Activated CD4-positive, CD25-positive, alpha-beta regulatory T cell treated with anti-CD3 and anti-CD28 coated beads, Interleukin-2, amount 50 U/mL, for 72 hours (primary cell): ENCODE results near the gene CDH4.

Source experiments
- DNase-seq: peaks from one replicate; pipeline ENCODE4 v3.0.0; 2021

The CDH4 gene

DNA sequence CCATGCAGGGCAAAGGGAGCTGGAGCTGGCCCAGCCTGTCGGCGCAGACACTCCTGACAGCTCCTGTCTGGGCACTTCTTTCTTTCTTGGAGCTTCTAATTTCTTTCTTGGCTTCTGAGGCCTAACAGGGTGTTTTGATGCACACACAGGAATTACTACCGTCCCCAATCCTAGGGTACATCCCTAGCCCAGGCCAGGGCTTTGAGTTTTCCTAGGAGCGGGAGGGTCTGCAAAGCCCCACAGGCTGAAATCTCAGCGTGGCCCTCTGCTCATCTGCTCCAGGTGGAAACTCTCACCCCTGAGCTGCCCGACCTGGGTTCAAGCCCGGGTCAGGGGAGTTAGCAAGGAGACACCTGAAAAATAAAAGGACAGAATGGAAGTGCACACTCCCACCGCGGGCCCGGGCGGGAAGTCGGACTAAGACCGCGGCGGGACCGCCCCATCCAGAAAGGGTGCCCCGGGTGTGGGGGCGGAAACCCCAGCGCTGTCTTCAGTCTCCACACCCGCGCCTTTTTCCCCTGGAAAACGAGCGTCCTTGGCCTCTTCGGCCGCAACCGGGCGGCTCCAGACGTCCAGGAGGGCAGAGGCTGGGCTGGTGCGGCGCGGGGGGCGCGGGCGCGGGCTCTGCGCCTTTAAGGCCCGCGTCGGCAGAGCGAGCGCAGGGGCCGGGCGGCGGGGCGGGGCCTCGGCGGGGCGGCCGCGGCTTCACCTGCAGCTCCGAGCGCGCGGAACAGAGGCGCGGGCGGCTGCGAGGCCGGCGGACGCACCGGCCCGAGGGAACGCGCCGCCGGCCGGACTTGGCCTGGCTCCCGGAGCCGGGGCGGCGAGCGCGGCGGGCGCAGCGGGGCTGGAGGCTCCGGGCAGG is at the start of gene CDH4:
Gene CDH4 (plus strand): TSS at position 733 of the 865 bp plus-strand sequence.
- no peak for DNase-seq

DNA sequence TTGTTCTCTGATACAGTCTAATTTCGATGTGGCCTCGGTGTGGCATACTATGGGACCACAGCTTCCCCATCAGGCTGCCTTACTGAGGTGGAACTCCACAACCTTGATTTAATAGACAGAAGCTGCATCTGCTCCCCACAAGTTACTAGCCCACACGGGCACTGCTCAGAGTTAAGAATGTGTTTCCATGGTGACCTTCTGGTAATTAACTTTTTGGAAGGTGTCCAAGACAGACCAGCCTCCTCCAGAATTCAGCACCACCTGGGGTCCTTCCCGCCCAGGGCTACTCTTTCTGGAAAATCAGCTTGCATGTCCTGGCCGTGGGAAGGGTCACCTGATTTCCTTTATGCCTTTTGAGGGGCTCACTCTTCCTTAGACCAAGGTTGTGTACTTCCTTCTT is 48.7 kb upstream of the CDH4 start:
- no peak for DNase-seq

DNA sequence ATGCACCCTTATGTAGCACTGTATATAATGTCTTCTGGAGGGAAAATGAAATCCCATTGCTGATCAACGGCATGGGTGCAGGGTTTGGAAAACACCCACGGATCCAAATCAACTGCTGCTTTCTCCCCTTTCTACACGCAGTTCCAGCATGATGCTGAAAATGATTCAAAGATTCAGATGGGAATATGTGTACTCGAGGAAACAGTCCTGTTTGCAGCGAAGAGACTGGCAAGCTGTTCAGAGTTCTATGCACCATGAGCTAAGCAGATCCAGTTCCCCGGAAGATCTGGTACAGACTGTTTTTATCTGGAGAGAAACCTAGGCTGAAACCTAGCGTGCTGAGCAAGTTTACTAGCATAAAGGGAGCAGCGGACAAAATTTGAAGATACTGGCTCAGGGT is 47.9 kb upstream of the CDH4 start:
- no peak for DNase-seq

DNA sequence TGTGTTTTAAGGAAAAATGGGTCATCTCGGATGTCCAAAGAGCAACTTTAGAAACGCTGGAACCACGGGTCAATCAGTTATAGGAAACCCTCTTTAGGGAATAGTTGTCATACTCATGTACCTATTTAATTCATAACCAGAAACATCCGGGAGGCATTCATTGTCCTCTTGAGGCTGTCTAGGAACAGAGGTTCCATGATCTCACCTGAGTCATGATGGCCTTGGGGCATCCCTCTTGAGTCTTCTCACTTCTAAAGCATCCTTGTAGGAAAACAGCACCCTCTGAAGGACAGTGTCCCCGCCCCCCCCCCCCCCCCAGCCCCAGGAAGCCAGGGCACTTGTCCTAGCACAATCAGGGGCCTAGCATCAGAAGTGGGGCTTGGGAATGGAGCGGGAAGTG is 46.3 kb upstream of the CDH4 start:
- no peak for DNase-seq

DNA sequence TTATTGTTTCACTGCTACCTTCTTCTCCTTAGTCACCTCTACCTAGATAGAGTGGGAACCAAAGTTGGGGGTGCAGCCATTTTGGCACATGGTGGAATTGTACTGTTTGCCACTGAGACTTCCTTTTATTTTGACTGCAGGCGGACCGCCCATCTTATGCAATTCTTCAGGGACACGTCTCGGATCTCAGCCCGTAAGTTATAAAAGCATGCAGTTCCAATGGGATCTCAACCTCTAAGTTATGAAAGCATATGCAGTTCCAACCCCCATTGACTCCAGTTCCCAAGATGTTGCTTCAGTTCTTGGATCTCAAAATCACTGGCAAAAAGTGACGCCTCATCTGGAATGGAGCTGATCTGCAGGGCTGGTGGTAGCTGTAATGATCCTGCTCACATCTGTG is 41.2 kb upstream of the CDH4 start:
- no peak for DNase-seq

DNA sequence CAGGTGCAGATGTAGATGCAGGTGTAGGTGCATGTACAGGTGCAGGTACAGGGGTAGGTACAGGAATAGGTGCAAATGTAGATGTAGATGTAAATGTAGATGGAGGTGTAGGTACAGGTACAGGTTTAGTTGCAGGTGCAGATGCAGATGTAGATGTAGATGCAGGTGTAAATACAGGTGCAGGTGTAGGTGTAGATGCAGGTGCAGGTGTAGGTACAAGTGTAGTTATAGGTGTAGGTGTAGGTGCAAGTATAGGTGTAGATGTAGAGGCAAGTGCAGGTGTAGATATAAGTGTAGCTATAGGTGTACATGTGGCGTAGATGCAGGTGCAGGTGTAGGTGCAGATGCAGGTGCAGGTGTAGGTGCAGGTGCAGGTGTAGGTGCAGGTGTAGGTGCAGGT is 34.2 kb upstream of the CDH4 start:
- DNase-seq = no peak

DNA sequence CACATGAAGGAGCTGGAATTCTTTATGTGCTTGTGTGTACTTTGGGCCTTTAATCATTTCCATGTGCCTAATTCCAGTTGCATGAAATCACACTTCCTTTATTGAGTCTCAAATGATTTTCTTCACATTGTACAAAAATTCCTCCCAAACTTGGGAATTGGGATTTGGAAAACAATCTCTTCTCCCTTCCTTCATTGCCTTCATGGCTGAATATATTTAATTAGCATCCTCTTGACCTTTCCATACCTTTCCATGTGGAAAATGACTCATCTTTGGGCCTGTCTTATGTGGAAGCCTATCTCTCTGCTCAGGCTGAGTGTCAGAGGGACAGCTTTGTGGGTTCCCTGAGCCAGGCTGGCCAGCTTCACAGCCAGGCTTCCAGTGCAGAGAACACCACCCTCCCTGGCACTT is 33.0 kb upstream of the CDH4 start:
- DNase-seq = no peak

DNA sequence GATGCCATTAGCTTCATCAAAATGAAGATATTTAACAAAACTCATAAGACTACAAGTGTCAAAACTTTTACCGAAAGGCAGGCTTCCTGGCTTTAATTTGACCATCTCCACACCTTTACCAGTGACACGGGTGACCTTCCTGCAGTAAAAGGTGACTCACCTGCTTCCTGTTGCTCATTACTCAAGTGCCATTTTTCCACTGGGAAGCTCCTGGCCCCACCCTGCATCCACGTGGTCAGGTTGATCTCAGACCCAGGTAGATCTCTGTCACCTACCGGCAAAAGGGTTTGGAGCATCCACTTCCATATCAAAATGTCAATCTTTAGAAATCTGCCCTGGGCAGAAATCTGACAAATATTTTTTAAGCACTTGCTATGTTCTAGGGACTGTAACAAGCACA is 31.9 kb upstream of the CDH4 start:
- no peak for DNase-seq

DNA sequence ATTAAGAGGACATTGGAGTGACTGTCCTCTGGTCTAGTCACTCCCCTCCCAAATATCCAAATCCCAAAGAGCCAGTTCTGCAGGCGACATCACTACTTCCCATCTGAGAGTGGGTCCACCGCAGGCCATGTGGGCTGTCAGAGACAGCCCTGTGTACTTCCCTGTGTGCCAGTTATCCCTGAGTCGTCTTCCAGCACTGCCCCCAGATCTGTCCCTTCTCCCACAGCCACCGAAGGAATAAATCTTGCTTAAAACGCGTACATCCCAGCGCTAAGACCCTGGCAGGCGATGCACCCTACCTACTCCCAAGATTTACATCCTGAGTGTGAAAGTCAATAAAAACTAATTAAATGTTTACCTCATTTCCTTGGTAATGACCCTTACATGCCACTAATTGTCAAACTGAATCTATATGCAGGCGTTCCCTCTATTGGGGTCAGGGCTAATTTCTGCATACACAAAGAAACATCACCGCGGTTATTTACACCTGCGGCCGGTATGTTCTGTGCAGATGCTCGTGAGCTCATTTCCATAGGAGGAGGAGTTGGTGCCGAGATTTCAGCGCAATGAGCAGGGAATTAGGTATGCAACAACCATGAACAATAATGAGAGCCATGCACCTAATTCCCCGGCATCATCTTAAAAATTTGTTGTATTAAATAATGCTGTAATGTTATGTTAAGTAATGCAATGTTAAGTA is 31.3 kb upstream of the CDH4 start:
- DNase-seq = no peak

DNA sequence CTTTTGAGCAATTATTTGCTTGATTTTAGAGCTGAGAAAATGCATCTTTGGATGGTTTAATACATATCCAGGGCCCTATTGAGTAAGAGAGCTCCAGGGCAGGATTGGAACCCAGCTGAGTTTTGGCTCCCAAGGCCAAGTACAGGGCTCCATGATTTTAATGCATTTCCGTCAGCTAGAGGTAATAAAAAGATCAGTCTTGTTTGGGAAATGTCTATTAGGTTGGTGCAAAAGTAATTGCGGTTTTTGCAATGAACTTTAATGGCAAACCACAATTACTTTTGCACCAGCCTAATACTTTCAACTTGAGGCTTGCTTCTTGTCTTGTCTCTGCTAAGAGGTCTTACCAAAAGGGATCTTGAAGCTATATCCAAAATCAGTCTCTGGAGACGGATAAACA is 29.4 kb upstream of the CDH4 start:
- DNase-seq = no peak

DNA sequence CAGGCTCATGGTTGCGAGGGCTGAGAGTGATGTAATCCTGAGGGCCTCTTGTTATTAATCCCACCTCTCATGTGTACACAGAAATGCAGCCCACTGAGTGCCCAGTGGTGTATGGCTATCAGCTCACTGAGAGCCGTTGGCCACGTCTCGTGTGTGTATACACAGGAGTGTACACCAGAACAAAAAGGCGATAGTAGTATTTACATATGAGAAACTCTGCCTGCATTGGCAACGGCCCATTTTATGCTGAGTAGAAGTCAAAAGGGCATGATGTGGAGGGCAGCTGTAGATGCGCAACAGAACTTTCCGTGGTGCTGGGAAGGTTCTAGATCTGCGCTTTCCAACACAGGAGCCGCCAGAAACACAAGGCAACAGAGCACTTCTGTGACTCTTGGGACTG is 28.9 kb upstream of the CDH4 start:
- DNase-seq = no peak

DNA sequence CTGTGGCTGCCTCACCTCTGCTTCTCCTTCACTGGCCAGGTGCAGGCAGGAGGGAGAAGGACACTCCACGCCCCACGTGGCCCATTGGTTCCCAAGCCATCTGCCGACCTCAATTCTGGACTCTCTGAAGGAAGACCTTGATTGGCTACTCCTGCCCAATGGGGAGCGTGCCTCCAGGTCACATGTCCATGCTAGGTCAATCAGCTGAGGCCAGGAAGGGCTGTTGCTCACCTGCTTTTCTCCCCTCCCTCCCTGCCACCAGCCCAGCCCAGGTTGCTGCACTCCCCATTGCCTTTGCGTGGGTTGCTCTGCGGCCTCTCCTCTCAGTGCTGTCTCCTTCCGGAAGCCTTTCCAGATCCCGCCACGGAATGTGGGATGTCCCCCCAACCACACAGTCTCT is 21.9 kb upstream of the CDH4 start:
- DNase-seq = no peak

DNA sequence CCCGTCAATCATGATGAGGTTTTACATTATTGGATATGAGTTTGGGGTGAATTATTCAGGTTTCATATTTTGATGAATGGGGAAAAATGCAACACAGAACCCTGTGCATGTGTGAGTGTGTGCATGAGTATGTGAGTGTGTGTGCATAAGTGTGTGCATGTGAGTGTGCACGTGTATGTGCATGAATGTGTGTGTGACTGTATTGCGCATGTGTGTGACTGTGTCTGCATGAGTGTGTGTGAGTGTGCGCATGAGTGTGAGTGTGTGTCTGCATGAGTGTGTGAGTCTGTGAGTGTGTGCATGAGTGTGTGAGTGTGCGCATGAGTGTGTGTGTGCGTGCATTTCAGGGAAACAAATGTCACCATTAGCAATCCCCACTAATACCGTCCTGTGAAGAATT is 18.5 kb upstream of the CDH4 start:
- no peak for DNase-seq

DNA sequence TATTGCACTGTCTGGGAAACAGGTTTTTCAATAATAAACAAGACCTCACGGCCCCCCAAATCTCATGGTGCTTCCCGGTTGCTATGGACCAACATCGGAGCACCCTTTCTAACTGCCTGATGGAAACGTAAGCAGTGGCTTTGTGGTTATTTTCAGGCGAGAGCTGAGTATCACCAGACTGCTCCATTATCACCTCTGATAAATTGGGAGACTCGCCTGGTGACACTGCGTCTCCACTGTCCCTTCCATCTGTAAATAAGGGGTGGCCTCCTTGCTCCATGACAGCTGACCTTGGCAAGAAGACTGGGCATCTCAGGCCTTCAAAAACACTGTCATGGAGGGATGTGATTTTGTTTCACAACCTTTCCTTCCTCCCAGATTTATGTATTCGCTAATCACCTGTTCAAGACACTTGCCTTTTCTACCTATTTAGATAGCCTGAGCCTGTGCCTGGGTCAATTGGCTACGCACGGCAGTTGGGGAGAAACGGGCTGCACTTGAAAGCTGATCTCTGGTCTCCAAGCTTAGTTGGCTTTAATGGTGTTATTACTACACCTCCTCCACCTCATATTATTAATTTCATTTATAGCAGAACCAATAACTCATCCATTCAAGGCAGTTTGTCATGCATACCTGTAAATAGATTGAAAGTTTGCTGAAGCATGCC is 17.7 kb upstream of the CDH4 start:
- DNase-seq = no peak

DNA sequence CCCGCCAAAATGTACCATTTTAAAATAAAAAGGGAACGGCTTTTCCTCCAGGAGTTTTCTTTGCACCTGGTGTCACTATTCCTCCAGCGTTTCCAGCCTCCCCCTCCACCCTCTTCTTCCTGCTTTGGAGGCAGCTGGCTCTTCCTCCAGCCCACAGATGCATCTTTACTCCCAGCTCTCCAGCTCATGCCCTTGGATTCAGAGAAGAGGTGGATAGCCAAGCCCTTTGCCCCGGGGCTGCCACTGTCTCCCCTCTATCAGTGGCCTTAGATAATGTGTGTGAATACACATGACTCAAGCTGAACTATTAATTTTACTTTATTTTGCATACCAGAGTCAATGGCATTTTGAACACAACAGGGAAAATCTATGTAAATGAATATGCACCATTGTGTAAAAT is 15.3 kb upstream of the CDH4 start:
- DNase-seq = no peak

DNA sequence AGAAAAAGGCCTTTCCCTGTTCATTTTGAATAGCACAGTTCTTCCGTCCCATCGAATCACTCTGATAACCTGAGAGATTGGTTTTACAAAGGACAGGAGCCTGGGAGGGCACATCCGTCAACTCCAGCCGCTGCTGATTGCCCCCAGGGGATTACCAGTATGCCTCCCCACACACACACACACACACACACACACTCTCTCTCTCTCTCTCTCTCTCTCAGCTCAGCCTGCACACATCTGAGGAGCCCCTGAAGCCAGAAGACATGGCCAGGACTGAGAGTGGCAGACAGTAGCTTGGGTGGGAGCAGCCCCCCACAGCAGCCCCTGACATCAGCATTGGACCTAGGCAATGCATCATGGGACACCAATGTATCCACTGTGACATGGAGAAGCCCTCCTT is 13.2 kb upstream of the CDH4 start:
- no peak for DNase-seq

DNA sequence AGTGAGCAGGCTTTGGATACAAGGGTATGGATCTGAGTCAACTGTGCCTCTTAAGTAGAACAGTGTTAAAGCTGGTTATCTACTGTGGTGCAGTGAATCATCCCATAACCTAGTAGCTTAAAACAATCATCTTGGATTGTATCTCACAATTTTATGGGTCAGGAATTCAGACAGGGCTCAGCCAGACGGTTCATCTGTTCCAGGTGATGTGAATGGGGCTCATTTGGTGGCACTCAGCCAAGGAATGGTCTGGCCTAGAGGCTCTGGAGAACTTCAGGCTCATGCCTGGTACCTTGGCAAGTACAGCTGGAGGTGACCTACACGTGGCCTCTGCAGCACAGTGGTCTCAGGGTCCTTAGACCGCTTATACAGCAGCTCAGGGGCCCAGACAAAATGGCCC is 11.2 kb upstream of the CDH4 start:
- no peak for DNase-seq

DNA sequence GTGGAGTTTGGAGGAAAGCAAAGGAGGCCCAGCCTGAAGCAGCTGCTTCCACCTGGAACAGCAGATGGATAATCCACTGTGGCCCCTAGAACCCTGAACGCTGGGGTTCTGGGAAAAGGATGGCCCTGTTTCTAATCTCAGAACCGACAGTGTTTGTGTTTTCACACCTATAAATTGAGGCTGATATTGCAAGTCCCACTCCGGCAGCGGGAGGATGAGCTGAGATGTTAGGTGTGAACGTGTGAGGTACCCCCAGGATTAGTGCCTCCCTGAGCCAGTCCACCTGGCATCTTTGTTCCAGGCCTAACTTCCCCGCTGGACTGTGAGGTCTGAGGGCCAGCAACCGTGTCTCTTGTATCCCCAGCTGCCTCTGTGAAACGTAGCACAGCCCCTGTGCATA is 7.8 kb upstream of the CDH4 start:
- no peak for DNase-seq

DNA sequence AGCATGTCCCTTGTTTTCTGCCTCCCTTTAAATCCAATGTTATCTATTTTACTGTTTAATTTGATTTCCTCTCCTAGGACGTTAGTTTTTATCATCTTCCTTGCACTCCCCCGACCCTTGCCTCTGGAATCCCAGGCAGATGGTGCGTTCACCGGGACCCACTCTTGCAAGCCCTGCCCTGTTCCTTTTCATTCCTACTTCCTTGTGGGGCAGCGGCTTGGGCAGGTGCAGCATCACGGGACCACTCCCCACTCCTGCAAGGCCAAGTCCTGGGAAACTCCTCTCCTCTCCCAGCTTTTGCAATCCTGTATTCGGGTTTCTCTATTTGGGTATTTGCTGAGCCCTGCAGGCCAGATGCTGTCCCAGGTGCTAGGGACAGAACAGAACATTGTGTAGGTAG is 5.8 kb upstream of the CDH4 start:
- DNase-seq = no peak

DNA sequence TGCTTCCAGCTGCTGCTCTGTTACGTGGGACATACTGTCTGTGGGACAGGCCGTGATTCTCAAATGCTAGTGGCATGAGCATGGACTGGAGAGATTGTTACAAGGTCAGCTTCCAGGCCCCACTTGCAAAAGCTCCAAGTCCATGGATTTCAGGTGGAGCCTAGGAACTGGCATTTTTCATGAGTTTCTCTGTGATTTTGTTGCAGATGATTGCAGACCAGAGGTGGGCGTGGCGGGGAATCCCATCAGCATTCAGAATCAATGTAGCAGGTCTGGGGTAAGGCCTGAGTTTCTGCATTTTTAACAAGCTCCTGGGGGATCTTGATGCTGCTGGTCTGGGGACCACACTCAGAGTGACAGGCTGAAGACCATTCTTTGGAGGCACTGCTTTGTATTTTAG is 2.4 kb upstream of the CDH4 start:
- no peak for DNase-seq

DNA sequence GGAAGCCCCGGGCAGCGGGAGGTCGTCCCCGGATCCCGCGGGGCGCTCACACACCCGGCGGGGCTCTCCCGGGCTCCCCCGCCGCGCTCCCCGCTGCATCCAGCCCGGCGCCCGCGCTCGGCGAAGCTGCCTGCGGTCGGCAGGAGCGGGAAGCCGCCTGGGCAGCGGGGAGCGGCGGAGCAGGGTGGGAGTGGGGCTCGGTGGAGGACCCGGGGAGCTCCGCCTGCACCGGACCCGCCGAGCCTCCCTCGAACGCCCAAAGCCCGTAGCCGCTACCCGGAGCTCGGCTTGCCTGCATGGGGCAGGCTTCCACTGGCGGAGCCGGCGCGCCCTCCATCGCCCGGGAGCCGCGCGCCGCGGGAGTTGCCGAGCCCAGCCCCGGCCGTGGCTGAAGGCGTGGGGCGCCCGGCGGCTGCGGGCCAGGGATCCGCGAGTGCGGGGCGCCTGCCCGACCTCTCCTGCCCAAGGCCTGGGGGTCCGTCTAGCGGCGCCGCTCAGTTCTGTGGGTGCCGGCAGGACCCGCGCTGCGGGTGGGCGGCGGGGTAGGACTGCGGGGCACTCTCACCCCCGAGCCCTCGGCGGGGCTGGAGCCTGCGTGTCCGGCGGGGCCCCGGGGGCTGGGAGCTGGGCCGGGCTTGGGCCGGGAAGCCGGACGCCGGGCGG is 671 bp downstream of the CDH4 start:
- no peak for DNase-seq

DNA sequence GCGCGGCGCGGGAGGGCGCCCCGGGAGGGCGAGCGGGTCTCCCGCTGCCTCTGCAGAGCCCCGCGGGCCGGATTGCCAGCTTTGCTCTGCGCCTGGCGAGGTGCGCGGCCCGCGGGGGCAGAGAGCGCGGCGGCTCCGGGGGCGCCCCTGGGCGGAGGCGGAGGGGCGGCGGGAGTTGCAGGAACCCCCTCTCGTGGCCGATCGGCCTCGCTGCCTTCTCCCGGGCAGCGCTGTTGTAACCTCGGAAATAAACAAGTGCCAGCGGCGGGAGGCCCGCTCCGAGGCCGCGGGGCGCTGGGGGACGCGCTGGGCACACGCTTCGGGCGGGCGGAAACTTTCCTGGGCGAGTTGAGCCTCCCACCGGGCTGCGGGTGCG is 1.2 kb downstream of the CDH4 start:
- DNase-seq = no peak

DNA sequence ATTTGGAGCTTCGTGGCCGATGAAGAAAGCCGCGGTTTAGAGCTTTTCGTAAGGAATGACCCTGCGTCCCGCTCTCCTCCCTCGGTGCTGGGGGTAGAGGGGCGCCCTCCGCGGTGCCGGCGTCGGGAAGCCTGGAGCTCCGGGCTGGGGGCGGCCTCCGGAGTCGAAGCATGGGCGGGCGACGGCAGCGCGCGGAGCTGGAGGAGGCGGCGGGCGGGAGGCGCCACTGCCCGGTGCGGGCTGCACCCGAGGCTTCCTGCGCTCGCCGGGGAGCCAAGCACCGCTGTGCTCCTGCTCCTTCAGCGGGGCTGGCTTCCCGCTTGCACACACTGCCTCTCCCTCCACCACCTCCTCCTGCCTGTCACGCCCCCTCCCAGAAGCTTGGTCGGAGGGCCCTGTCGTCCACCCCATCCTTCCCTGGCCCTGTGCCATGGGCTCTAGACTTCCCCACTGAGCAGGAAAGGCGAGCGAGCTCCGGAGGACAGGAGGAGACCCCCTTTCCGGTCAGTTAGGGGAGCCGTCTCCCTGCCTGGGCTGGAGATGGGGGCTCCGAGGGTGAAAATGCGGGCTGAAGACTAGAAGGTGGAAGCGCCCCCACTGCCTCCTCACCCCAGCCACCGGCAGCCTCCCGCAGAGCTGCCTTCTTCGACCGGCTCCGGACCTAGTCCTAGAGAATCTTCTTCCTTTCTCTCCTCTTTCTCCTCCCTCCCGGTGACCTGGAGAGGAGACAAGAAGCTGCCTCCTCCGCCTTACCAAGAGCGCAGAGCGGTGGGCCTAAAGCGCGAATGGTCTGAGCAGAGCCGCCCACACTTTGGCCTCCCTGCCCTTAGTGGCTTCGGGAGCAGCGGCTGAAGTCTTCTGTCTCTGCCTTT is 1.8 kb downstream of the CDH4 start:
- DNase-seq = no peak
